Stimulated activated CD4-positive, alpha-beta T cell treated with anti-CD3 and anti-CD28 coated beads, Interleukin-4, amount 100 ng/mL, for 48 hours (primary cell): ENCODE measurements around the gene SCARF1.

Source experiments
- DNase-seq, 2 donors: peaks; one replicate each; pipeline ENCODE4 v3.0.0-alpha.2; 2020; ENCODE audit warnings: low read depth in 2 of 2

The SCARF1 gene

DNA sequence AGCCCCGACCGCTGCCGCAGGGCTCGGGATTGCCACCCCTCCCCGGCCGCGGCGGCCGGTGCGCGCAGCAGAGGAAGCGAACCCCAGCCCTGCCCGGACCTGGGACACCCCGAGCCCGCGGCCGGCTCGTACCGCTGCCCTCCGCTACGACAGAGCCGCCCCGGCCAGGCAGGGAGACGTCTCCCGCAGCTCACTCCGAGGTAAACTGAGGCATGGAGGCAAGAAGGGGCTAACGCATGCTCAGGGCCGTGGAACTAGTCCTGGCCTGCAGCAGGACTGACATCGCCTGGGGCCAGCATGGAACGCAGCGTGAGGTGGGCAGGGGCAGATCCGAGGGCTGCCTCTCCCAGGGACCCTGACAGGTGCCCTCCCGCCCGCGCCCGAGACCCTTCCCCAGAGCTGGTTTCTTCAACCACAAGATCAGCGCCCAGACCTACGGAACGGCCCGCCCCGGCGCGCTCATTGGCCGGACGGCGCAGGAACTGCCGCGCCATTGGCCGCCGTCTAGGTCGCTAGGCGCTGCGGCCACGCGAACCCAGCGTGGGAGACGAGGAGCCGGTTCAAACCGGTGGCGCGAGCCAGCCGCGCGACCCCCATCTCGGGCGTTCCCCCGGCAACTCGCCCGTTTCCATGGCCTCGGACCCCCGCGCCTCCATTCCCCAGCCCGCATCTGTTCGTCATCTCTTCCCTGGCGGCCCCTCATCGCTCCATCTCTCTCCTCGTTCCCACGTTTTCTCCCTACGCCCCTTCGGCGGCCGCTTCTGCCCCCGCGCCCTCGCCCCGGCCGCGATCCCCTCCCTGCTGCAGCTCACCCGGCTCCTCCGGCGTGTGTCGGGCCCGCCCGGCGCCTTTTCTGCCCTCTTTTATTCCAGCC, 17.3 kb downstream of the SCARF1 start, which contains the start of gene SLC43A2:
SLC43A2 (minus strand) TSS at position 853 of the 874 bp plus-strand sequence. CDS start 960 bp downstream, outside the sequence.
- peak; percentile 69 to 73 for DNase-seq

DNA sequence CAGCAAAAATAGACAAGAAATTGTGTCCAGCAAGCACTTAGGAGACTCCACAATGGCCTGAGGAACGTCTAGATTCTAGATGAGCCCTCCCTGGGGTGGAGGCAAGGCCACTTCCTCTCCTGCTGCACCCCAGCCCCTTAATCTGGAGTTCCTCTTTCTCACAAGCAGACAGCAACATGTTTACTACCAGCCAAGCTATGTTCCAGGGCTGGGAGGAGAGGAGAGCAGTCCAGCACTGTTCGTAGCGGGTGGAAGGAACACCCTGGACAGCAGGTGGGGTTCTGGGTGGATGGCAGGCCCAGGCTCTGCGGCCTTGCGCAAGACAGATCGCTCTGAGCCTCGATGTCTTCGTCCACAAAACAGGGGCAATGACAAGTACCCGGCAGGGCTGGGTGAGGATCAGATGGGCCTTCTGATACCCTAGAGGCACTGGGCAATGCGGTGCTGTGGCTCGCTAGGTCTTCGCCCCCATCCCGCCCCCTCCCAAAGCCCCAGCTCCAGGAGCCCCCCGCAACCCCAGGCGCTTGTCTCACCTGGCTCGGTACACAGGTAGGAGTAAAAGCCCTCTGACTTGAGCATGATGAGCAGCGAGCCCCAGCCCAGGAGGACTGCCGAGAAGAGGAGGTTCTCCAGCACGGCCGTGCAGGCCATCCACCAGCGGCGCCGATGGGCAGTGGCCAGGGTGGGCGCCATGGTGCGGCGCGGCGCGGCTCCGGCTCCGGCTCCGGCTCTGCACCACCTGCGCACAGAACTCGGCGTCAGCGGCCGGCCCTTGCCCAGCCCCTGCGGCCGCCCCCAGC, 18.1 kb downstream of the SCARF1 start:
- no peak for DNase-seq

DNA sequence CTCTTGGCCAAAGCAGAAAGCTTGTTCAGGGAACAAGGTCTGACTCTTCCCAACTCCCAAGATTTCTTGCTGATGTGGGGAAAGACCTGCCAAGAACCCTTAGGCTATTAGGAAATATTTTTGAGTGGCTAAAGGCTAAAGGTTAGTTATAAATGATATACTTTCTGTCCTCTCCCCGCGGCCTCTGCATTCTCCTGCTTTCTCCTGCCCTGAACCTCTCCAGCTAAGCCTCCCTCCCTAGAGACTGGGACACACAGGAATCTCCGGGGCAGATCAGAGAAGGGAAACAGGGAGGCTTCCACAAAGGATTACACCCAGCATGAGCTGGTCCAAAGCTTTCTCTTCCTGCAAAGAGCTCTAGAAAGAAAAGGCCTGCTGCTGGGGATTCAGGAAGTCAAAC, 19.2 kb downstream of the SCARF1 start:
- no peak for DNase-seq

DNA sequence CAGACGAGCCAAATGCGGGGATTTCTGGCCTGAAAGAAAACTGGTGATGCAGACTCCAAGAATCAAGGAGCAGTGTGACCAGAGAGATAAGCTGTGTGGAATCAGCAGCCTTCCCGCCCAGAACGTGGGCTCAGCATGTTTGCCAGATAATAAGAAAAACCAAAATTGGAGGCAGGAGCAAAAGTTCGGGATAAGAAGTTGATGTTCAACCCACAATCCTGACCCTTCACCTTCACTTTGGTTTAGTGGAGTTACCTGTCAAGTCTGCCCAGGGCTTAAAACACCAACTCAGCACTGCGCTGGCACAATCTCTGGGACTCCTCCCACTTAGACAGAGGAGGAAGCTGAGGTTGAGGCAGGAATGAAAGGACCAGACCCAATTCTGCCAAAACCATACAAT, 20.0 kb downstream of the SCARF1 start:
- DNase-seq = no peak

DNA sequence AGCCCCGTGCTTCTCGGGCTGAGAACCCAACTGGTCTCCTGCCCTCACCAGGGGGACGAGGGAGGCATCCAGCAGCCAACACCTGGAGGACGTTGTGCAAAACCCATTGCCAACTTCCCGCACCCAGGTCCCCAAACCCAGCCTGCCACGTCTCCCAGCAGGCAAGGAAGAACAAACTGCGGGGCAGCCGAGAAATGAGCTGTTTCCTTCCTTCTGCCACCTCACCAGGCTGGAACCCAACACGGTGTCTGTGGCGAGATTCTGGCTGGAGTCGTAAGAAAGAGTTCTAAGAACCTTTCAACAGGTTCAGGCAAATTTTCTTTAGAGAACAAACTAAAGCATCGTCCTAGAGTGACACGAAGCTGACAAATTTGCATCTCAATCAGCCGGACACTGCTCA, 20.5 kb downstream of the SCARF1 start:
- no peak for DNase-seq

DNA sequence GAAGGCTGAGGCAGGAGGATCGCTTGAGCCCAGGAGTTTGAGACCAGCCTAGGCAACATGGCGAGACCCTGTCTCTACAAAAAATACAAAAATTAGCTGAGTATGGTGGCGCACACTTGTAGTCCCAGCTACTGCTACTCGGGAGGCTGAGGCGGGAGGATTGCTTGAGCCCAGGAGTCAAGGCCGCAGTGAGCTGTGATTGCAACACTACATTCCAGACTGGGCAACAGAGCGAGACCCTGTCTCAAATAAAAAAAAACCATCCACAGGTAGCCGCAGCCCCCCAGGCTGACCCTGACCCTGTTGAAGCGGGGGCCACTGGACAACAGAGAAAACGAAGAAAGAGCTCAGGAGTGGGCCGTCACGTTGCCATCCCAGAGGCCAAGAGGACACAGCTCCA, 20.9 kb downstream of the SCARF1 start:
- no peak for DNase-seq

DNA sequence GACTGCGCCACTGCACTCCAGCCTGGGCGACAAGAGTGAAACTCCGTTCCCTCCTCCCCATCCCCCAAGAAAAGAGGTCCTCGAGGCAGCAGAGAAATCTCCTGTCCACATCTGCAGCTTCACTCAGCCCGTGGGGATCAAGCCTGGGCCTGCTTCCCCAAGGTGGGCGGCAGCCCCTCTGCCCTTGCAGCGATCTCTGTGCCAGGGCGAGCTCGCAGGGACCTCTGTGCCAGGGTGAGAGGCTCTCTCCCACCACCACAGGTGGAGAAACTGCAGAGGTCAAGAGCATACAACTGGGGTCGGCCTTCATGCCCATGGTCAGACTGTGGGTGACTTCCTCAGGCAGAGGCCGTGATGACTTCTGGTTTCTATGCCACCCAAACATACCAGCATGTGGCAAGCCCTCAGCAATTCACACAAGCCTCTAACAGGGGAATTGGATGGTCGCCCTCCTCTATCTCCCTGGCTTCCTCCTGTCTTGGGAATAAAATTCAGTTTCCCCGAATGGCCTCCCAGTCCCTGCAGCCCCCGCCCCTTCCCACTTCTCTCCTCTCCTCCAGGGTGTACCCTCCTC, 22.4 kb downstream of the SCARF1 start:
- no peak for DNase-seq

DNA sequence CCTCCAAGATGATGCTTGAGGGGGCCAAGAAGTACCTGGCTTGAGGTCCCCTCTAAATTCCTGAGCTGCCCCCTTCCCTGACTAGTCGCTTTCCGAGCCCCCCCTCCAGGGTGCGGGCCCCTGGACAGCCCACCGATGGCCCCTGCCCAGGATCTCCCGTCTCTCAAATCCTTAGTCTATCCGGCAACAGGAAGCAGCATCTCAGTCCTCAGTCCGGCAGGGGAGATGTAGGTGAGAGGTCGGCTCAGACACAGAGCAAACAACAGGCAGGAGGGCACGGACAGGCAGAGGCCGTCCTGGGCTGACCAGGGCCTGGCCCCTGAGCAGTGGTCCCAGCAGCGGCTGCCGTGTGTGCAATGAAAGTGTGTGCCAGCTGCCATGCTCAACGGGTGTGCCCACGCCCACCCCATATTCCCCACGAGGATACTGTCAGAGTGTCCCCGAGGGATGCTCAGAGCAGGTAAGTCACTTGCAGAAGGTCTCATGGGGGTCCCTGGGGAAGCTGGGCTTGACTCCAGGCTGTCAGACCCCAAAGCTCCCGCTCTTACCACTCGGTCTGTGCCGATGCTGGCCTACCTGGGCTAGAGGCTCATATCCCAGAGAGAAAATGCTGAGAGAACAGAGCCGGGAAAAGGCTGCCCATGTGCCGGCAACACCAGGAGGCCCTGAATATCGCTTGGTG, 24.1 kb downstream of the SCARF1 start:
- no peak for DNase-seq

DNA sequence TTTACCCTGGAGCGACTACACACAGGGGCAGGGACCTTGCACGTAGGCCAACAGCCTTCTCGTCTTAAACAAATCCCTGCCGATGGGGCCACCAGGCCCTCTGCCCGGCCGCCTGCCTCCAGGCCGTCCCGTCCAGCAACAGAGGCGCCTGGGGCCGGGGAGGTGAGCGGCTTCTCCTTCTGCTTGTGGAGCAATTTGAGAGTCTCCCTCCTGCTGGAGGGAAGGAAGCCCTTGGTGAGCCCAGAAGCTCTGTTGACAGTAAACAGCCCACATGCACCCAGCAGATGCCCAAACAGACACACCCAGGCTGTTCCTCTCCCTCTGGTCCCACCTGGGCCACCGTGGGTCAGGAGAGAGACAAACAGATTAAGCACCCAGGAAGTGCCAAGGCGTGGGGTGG, 25.0 kb downstream of the SCARF1 start:
- no peak for DNase-seq

DNA sequence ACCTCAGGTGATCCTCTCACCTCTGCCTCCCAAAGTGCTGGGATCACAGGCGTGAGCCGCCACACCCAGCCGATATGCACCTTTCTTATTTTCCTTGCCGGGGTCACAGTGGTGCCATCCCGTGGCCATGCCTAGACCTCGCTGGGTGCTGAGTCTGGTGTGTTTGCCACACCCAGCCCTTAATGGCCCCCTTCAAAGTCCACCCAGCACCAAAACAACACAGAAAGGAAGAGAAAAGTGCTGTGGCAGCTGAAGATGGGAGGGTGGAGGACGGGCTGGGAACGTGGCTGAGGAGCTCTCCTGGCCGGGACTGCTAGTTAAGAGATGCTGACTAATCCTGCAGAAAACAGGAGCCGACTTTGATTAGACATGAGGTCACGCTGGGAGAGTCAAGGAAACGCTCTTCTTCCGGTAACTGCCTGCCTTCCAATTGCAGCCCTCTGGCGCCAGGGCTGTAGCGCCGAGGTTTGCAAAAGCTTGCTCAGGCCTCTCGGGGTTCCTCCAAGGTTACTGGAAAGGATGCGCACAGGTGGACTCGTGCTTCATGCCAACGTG, 27.8 kb downstream of the SCARF1 start:
- DNase-seq = no peak

DNA sequence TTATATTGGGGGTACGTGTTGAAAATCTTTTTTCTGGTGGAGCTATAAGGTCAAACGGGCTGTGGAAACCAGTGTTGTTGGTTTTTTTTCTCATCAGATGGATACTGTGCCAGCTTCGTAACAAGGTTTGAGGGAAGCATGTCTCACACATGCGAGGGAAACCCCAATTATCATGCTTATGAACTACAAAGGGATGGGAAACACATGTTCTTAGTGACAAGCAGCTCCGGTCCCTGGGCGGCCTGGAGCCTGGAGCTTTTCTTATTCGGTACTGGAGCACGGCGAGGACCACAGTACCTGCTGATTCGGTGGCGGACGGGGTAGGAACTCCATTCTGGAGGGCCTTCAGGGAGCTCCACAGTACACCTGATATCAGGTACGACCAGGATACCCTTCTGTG, 29.4 kb downstream of the SCARF1 start:
- DNase-seq = no peak

DNA sequence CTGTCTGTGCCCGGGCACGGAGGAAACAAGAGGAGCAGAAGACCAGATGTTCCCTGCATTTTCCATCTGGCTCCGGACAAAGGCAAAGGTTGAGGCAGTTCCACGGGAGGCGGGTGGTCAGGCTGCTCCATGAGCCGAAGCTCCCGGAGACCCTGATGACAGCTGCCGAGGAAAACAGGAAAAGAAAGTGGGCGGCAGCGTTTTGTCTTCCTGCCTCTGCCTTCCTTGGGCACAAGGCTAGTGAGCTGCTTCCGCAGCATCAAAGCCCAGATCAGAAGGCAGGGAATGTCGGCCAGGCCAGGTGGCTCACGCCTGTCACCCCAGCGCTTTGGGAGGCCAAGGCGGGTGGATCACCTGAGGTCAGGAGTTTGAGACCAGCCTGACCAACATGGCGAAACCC, 33.1 kb downstream of the SCARF1 start:
- DNase-seq = no peak

DNA sequence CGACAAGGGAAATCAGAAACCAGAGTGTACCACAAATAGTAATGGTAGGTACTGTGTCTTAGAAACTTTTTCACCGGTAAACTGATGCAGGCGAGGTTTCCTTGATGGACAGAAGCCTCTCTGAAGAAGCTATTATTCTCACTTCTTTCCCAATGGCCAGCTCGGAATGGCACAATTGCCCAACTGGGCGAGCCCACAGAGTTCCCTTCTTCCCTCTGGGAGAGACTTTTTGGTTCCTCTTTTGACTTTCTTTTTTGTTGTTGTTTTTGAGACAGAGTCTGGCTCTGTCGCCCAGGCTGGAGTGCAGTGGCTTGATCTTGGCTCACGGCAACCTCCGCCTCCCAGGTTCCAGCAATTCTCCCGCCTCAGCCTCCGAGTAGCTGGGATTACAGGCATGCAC, 33.8 kb downstream of the SCARF1 start:
- no peak for DNase-seq

DNA sequence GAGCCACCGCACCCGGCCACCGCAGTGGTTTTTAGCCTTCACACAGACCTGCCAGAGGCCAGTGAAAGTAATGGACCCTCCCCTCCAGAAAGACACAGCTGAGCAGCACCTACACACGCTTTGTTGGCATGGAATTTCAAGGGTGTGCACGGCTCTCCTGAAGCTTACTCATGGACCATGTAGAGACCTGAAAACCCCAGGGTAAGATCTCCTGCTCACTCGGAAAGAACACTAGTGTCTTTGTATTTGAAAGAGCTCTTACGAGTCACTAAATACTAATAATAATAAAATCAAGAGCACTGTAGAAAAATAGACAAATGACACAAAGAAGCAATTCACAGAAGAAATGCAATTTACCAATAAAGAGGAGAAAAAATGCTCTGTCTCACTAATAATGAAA, 36.9 kb downstream of the SCARF1 start:
- DNase-seq = no peak

DNA sequence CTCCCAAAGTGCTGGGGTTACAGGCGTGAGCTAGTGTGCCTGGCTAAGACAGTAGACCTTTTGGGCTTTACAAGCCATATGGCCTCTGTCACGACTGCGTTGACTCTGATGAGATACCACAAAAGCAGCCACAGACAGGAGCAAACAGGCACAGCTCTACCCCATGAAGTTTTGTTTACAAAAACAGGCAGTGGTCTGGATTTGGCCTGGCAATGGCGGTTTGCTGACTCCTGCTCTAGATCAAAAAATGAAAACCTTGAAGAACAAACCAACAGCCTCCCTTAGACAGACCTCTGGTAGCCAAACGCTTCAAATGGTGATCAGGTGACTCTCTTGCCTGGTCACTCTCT, 37.6 kb downstream of the SCARF1 start:
- no peak for DNase-seq

DNA sequence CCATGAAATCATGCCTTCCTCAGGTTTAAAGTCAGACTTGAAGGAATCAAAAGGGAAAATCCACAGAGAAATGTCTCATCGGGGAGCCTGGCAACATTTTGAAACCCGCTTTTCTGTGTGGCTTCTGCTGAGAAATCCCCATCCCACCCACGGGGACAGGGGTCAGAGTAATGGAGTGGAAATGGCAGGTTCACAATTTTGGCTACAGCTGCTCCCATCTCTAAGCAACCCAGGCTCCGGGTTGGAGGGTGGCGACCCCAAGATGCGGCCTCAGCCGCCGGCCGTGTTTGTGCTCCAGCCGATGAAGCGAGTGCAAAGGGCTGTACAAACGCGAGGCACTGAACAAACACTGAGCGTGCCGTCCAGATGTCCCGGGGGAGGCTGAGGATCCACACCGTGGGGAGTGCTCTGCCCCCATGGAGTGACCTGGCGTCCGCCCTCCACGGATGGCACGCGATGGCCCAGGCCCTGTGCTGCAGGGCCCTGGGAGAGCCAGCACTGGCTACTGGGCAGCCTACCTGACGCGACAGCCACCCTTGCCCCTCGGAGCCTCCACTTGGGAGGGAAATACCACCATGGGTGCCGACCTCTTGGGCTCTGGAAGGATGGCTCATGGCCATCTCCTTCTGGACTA, 39.1 kb downstream of the SCARF1 start:
- DNase-seq = peak in 1 of 2 donors; percentile 49

DNA sequence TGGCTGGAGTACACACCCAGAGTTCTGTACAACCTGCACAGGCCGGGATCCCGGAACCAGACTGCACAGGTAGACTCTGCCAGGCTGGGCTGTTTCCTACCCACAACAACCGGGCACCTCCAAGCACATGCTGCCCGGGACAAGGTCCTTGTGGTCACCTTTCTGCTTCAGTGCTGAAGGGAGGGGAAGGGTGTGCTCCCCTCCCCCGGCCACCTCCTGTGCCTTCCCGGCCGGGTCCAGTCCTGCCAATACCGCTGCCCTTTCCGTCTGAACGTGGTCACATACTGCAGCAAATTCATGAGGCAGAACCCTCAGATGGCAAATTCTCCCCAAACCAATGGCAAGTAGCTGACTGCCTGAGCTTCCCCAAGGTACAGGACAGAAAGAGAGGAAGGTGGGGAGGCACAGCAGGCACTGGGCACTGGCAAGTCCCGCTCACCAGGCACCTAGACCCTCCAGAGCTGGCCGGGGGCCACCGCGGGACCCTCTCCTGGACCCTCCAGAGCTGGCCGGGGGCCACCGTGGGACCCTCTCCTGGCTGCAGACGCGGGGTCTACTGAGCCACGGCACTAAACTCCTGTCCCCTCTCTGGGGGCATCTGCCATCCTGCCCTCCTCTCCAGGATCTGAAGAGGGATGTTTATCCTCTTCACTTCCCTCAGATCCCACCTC, 39.7 kb downstream of the SCARF1 start:
- no peak for DNase-seq

DNA sequence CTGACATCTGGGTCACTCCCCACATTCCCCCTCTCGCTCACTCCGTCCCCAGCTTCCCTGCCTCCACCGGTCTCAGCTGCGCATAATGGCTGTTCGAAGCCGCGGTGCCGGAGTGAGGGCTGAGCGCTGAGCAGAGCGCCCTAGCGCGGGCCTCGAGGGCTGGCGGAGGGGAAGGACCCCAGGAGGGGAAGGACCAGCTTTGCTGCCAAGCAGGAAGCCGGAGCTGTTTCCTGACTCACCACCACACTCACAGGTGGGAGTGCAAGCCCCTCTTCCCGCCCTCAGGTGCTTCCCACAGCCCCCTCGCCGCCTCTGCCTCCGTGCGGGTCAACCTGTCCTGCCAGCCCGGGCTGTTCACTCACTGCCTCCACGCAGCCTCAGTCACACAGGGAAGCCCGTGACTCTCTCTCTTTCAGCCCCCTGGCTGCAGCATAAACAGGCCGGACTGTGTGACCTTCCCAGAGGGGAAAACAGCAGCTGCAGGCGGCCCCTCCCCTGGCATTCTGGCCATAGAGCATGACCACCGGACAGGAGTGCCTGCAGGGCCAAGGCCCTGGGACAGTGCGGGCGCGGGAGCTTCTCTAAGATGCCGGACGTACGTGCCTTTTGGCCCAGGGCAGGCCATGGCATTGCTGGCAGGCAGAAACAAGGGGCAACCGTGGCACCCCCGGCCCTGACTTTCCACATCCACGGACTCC, 40.6 kb downstream of the SCARF1 start:
- DNase-seq = no peak

DNA sequence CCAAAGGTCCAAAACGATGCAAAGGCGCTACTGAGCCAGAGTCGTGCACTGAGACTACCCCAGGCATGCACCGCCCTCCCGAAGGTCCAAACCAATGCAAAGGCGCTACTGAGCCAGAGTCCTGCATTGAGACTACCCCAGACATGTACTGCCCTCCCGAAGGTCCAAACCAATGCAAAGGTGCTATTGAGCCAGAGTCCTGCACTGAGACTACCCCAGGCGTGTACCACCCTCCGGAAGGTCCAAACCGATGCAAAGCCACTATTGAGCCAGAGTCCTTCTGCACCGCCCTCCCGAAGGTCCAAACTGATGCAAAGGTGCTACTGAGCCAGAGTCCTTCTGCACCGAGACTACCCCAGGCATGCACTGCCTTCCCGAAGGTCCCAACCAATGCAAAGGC, 44.0 kb downstream of the SCARF1 start:
- no peak for DNase-seq
